H9 (cell line): ENCODE measurements around the gene NRXN2. TPM values are rescaled to one million over a fixed set of nuclear protein-coding genes. Genes with fewer than 3 reads are reported as not detected.

Experiments used
- DNase-seq: peaks from one replicate; pipeline ENCODE4 v3.0.0-alpha.2; 2017
- H2AFZ ChIP-seq: one replicate; pipeline ENCODE4 v1.6.1; 2013; ENCODE audit warnings: mild to moderate bottlenecking, low read length, control low read depth, moderate library complexity
- H2AK5ac ChIP-seq: 2 replicates; pipeline ENCODE4 v1.6.1; 2013; ENCODE audit warnings: low read length, control low read depth, mixed read lengths; ENCODE audit not compliant: insufficient read length
- H2BK120ac ChIP-seq: one replicate; pipeline ENCODE4 v1.6.1; 2013; ENCODE audit warnings: low read depth, mild to moderate bottlenecking, low read length, control low read depth, inconsistent platforms; ENCODE audit not compliant: poor library complexity, severe bottlenecking
- H2BK12ac ChIP-seq: 2 replicates; pipeline ENCODE4 v1.6.1; 2013; ENCODE audit warnings: low read length, control low read depth, mixed read lengths, low read depth; ENCODE audit not compliant: insufficient read length
- H2BK15ac ChIP-seq: 2 replicates; pipeline ENCODE4 v1.6.1; 2013; ENCODE audit warnings: low read depth, low read length, control low read depth
- H2BK20ac ChIP-seq: one replicate; pipeline ENCODE4 v1.6.1; 2013; ENCODE audit warnings: low read depth, mild to moderate bottlenecking, low read length, control low read depth, inconsistent platforms; ENCODE audit not compliant: poor library complexity, severe bottlenecking
- H2BK5ac ChIP-seq: 2 replicates; pipeline ENCODE4 v1.6.1; 2013; ENCODE audit warnings: low read length, control low read depth, mixed read lengths; ENCODE audit not compliant: insufficient read length
- H3K14ac ChIP-seq: 2 replicates; pipeline ENCODE4 v1.6.1; 2013; ENCODE audit warnings: low read length, control low read depth; ENCODE audit not compliant: insufficient read depth
- H3K18ac ChIP-seq: 2 replicates; pipeline ENCODE4 v1.6.1; 2013; ENCODE audit warnings: low read depth, mild to moderate bottlenecking, mixed read lengths, low read length, control low read depth; ENCODE audit not compliant: insufficient read length
- H3K23ac ChIP-seq: 2 replicates; pipeline ENCODE4 v1.6.1; 2013; ENCODE audit warnings: low read length, control low read depth, mixed read lengths, low read depth; ENCODE audit not compliant: insufficient read length
- H3K23me2 ChIP-seq: 2 replicates; pipeline ENCODE4 v1.6.1; 2013; ENCODE audit warnings: low read depth, mild to moderate bottlenecking, mixed read lengths, low read length, control low read depth; ENCODE audit not compliant: insufficient read length, poor library complexity, severe bottlenecking
- H3K27ac ChIP-seq: 2 replicates; pipeline ENCODE4 v1.5.1; 2013; ENCODE audit warnings: low read length, control low read depth, mixed read lengths, low read depth; ENCODE audit not compliant: insufficient read length
- H3K27me3 ChIP-seq: 2 replicates; pipeline ENCODE4 v1.6.1; 2013; ENCODE audit warnings: low read length, control low read depth, inconsistent platforms; ENCODE audit not compliant: insufficient read depth
- H3K4ac ChIP-seq: 2 replicates; pipeline ENCODE4 v1.6.1; 2013; ENCODE audit warnings: low read depth, mild to moderate bottlenecking, control low read depth, inconsistent platforms, low read length, moderate library complexity
- H3K4me1 ChIP-seq: 2 replicates; pipeline ENCODE4 v1.6.1; 2013; ENCODE audit warnings: low read length, control low read depth, inconsistent platforms; ENCODE audit not compliant: insufficient read depth
- H3K4me2 ChIP-seq: 2 replicates; pipeline ENCODE4 v1.6.1; 2013; ENCODE audit warnings: low read length, control low read depth, mixed read lengths; ENCODE audit not compliant: insufficient read length, insufficient read depth
- H3K56ac ChIP-seq: 2 replicates; pipeline ENCODE4 v1.6.1; 2013; ENCODE audit warnings: low read depth, mild to moderate bottlenecking, mixed read lengths, low read length, control low read depth; ENCODE audit not compliant: insufficient read length
- H3K79me1 ChIP-seq: 2 replicates; pipeline ENCODE4 v1.6.1; 2013; ENCODE audit warnings: low read depth, mild to moderate bottlenecking, moderate library complexity, low read length, control low read depth, inconsistent platforms; ENCODE audit not compliant: insufficient read depth, poor library complexity, severe bottlenecking
- H3K79me2 ChIP-seq: 2 replicates; pipeline ENCODE4 v1.6.1; 2013; ENCODE audit warnings: low read length, control low read depth, inconsistent platforms; ENCODE audit not compliant: insufficient read depth
- H3K9ac ChIP-seq: 2 replicates; pipeline ENCODE4 v1.6.1; 2013; ENCODE audit warnings: low read length, control low read depth, mixed read lengths; ENCODE audit not compliant: insufficient read length; ENCODE audit errors: extremely low read depth
- H3K9me3 ChIP-seq: one replicate; pipeline ENCODE4 v1.6.1; 2013; ENCODE audit warnings: low read depth, low read length, inconsistent platforms; ENCODE audit not compliant: control insufficient read depth
- H3T11ph ChIP-seq: one replicate; pipeline ENCODE4 v1.6.1; 2013; ENCODE audit warnings: mild to moderate bottlenecking, low read length, control low read depth, inconsistent platforms
- H4K20me1 ChIP-seq: one replicate; pipeline ENCODE4 v1.6.1; 2013; ENCODE audit not compliant: control insufficient read depth, insufficient read length, insufficient read depth
- H4K5ac ChIP-seq: 2 replicates; pipeline ENCODE4 v1.6.1; 2013; ENCODE audit warnings: low read depth, mild to moderate bottlenecking, mixed read lengths, low read length, control low read depth; ENCODE audit not compliant: insufficient read length
- H4K8ac ChIP-seq: replicated peaks from 2 replicates; pipeline ENCODE4 v1.6.1; 2013; ENCODE audit warnings: low read length, control low read depth, mixed read lengths, low read depth; ENCODE audit not compliant: insufficient read length
- H4K91ac ChIP-seq: 2 replicates; pipeline ENCODE4 v1.6.1; 2013; ENCODE audit warnings: low read depth, mild to moderate bottlenecking, moderate library complexity, mixed read lengths, low read length, control low read depth; ENCODE audit not compliant: insufficient read length
- H3K27ac Mint-ChIP-seq, 3 experiments: 2 replicates in 2 of 3; 3 replicates in 1 of 3; pipeline ENCODE4 v1.8.0; 2020 to 2021; ENCODE audit warnings: mixed read lengths in 3 of 3, mild to moderate bottlenecking in 1 of 3, moderate library complexity in 1 of 3
- H3K27me3 Mint-ChIP-seq: 2 replicates; pipeline ENCODE4 v1.8.0; 2021; ENCODE audit warnings: low read depth, mild to moderate bottlenecking, moderate library complexity, mixed read lengths
- H3K36me3 Mint-ChIP-seq, 3 experiments: 2 replicates in 2 of 3; 3 replicates in 1 of 3; pipeline ENCODE4 v1.8.0; 2020 to 2021; ENCODE audit warnings: low read depth in 3 of 3, mixed read lengths in 3 of 3; ENCODE audit not compliant: insufficient read depth in 1 of 3
- H3K4me1 Mint-ChIP-seq, 2 experiments: 2 replicates each; pipeline ENCODE4 v1.8.0; 2020; ENCODE audit warnings: mixed read lengths in 2 of 2
- H3K4me3 Mint-ChIP-seq, 2 experiments: 2 replicates in 1 of 2; 3 replicates in 1 of 2; pipeline ENCODE4 v1.8.0; 2020 to 2021; ENCODE audit warnings: mild to moderate bottlenecking in 2 of 2, mixed read lengths in 2 of 2, moderate library complexity in 1 of 2
- H3K9me3 Mint-ChIP-seq, 2 experiments: 2 replicates in 1 of 2; 3 replicates in 1 of 2; pipeline ENCODE4 v1.8.0; 2020; ENCODE audit warnings: mild to moderate bottlenecking in 2 of 2, mixed read lengths in 2 of 2, moderate library complexity in 1 of 2
- WGBS: extraction: QIAGEN DNeasy Blood & Tissue Kit; methylation state at CpG from one replicate; pipeline ENCODE4 v1.1.7; 2013; ENCODE audit warnings: missing lambda C conversion rate, low lambda C conversion rate, mixed read lengths; ENCODE audit not compliant: insufficient read length; ENCODE audit errors: extremely low coverage; 5-methylcytosine and 5-hydroxymethylcytosine counted together
- total RNA-seq: library from RNA; stranded (reverse); gene quantifications from 2 replicates; pipeline ENCODE4 v1.2.1, GENCODE V29; 2021
- TF ChIP-seq, protein P1 (sequence below): fragments of 200-600 bp; sonication (generic); conservative IDR thresholded peaks from 3 replicates; pipeline ENCODE4 v1.8.0; 2021; ENCODE audit warnings: antibody characterized with exemption, mild to moderate bottlenecking

The NRXN2 gene
- total RNA-seq, 1 experiment from 2014 or later = 3.9 TPM

DNA sequence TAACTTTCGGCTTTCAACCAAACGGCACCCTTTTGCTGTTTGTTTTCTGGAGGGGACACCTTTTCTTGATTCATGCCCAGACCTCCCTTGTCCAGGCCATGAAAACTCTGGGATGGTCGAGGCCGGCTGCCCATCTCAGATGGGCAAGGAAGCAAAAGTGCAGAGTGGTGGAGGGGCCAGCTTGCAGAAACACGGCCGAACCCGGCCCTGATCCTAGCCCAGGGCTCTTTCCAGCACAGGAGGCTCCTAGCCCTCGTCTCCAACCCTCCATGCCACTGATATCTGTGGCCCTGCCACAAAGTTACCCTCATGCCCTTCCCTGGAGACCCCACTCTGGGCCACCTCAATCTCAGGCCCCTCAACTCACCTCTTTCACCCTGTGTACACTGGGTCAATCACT, 150.9 kb downstream of the NRXN2 start:
- WGBS = no CpG with 5 or more reads among the region's 8 CpGs
- no peak for DNase-seq
- H3K27me3 Mint-ChIP-seq = peaks cover 23% of the 10 kb centered on the region

More for the DNA sequence above, 150.9 kb downstream of the NRXN2 start:
- Histone ChIP-seq H3K27me3 (no peaks in the 10 kb centered on the region), H3K9ac (no peak overlapping the region), H3K56ac (no peak overlapping the region), H2BK120ac (no peak overlapping the region), H2BK12ac (no peak overlapping the region), H3K18ac (no peak overlapping the region), H4K20me1 (no peaks in the 10 kb centered on the region), H2AK5ac (no peak overlapping the region), H3K4ac (no peak overlapping the region), H4K5ac (no peak overlapping the region), H2BK15ac (no peak overlapping the region), H2AFZ (no peak overlapping the region), H3T11ph (no peak overlapping the region), H2BK20ac (no peak overlapping the region), H2BK5ac (no peak overlapping the region), H3K23me2 (no peaks in the 10 kb centered on the region), H3K23ac (no peak overlapping the region), H3K79me2 (no peaks in the 10 kb centered on the region), H4K91ac (no peak overlapping the region), H3K4me1 (no peaks in the 10 kb centered on the region), H3K27ac (no peak overlapping the region), H3K14ac (no peak overlapping the region), H4K8ac (no peak overlapping the region), H3K9me3 (no peaks in the 10 kb centered on the region), H3K4me2 (no peak overlapping the region), H3K79me1 (no peaks in the 10 kb centered on the region)
- TF ChIP-seq, protein P1, sequence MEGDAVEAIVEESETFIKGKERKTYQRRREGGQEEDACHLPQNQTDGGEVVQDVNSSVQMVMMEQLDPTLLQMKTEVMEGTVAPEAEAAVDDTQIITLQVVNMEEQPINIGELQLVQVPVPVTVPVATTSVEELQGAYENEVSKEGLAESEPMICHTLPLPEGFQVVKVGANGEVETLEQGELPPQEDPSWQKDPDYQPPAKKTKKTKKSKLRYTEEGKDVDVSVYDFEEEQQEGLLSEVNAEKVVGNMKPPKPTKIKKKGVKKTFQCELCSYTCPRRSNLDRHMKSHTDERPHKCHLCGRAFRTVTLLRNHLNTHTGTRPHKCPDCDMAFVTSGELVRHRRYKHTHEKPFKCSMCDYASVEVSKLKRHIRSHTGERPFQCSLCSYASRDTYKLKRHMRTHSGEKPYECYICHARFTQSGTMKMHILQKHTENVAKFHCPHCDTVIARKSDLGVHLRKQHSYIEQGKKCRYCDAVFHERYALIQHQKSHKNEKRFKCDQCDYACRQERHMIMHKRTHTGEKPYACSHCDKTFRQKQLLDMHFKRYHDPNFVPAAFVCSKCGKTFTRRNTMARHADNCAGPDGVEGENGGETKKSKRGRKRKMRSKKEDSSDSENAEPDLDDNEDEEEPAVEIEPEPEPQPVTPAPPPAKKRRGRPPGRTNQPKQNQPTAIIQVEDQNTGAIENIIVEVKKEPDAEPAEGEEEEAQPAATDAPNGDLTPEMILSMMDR = no peak
- no peaks in the 10 kb centered on the region for H3K36me3 Mint-ChIP-seq
- peaks cover 9 to 19% of the 10 kb centered on the region in 2 experiments for H3K4me1 Mint-ChIP-seq
- H3K4me3 Mint-ChIP-seq = no peak overlapping the region
- peak overlapping the region in 2 of 3 experiments; percentile 8 to 18; a peak in 2 of 7 replicates for H3K27ac Mint-ChIP-seq
- H3K9me3 Mint-ChIP-seq = no peaks in the 10 kb centered on the region
